HT-29 (cell line): ENCODE data around the gene B4GALT5. TPM values are rescaled to one million over a fixed set of nuclear protein-coding genes. Genes with fewer than 3 reads are reported as not detected.
A peak's percentile ranks its signal among the peaks of the same experiment; 100 is the strongest.
"Not testable (repeated sequence)": the region's sequence is repeated elsewhere in the genome, so short reads cannot be mapped to it uniquely, and the experiment has no call there.

Experiments used
- DNase-seq: peaks from one replicate; pipeline ENCODE4 v3.0.0-alpha.2; 2015; ENCODE audit warnings: low spot score
- total RNA-seq: library from RNA; depleted of rRNA; stranded (reverse); fragments of >200 nt; shearing (Covaris generic); gene quantifications from 2 replicates; pipeline ENCODE4 v1.2.3, GENCODE V29; 2014

B4GALT5 gene
- total RNA-seq, 1 experiment from 2014 or later: 24.1 TPM

- no peak for DNase-seq
Observed at GRCh38 chr20:49729780-49730179, 16.1 kb upstream of the B4GALT5 start.

GRCh38 chr20:49727894-49728885 is 14.5 kb upstream of the B4GALT5 start:
- DNase-seq: no peak

GRCh38 chr20:49727478-49727877 is 13.8 kb upstream of the B4GALT5 start:
- no peak for DNase-seq

GRCh38 chr20:49725694-49726093 is 12.0 kb upstream of the B4GALT5 start:
- no peak for DNase-seq

- not testable (repeated sequence) for DNase-seq
Observed at GRCh38 chr20:49725224-49725606, 11.5 kb upstream of the B4GALT5 start.

GRCh38 chr20:49724408-49725223 is 10.9 kb upstream of the B4GALT5 start:
- no peak for DNase-seq

GRCh38 chr20:49723758-49724157 is 10.1 kb upstream of the B4GALT5 start:
- not testable (repeated sequence) for DNase-seq

GRCh38 chr20:49721326-49721725 is 7.6 kb upstream of the B4GALT5 start:
- DNase-seq: not testable (repeated sequence)

GRCh38 chr20:49715466-49715865 is 1.8 kb upstream of the B4GALT5 start:
- no peak for DNase-seq

- DNase-seq: peak; percentile 71
Observed at GRCh38 chr20:49712996-49713752, 504 bp downstream of the B4GALT5 start.

- DNase-seq: no peak
Observed at GRCh38 chr20:49712646-49712995, 1.1 kb downstream of the B4GALT5 start.

- no peak for DNase-seq
Observed at GRCh38 chr20:49712118-49712517, 1.6 kb downstream of the B4GALT5 start.

GRCh38 chr20:49711667-49711987 is 2.1 kb downstream of the B4GALT5 start:
- no peak for DNase-seq

GRCh38 chr20:49710971-49711666 is 2.6 kb downstream of the B4GALT5 start:
- DNase-seq: no peak

GRCh38 chr20:49707118-49707517 is 6.6 kb downstream of the B4GALT5 start:
- no peak for DNase-seq

- DNase-seq: no peak
Observed at GRCh38 chr20:49706630-49707091, 7.0 kb downstream of the B4GALT5 start.

- not testable (repeated sequence) for DNase-seq
Observed at GRCh38 chr20:49705893-49706292, 7.8 kb downstream of the B4GALT5 start.

- DNase-seq: no peak
Observed at GRCh38 chr20:49705358-49705757, 8.3 kb downstream of the B4GALT5 start.

- DNase-seq: no peak
Observed at GRCh38 chr20:49704932-49705336, 8.7 kb downstream of the B4GALT5 start.

GRCh38 chr20:49701916-49702315 is 11.8 kb downstream of the B4GALT5 start:
- DNase-seq: no peak

GRCh38 chr20:49701241-49701790 is 12.4 kb downstream of the B4GALT5 start:
- no peak for DNase-seq
